A172 (cell line): Measurements from ENCODE around the gene FBLN1. TPM values are rescaled to one million over a fixed set of nuclear protein-coding genes. Genes with fewer than 3 reads are reported as not detected.

Experiments
- DNase-seq: peaks from one replicate; pipeline ENCODE4 v3.0.0-alpha.2; 2015; ENCODE audit warnings: low spot score
- total RNA-seq: library from RNA; depleted of rRNA; stranded (reverse); fragments of >200 nt; shearing (Covaris generic); gene quantifications from 2 replicates; pipeline ENCODE4 v1.2.3, GENCODE V29; 2014

FBLN1 gene
- total RNA-seq, 1 experiment from 2014 or later = 58.8 TPM

- no peak for DNase-seq
Observed at GRCh38 chr22:45564349-45565030, 61.8 kb downstream of the FBLN1 start.

- DNase-seq = no peak
Observed at GRCh38 chr22:45565171-45565570, 62.5 kb downstream of the FBLN1 start.

GRCh38 chr22:45565973-45566372, 63.3 kb downstream of the FBLN1 start:
- no peak for DNase-seq

GRCh38 chr22:45568213-45568612, 65.5 kb downstream of the FBLN1 start:
- no peak for DNase-seq

DNA sequence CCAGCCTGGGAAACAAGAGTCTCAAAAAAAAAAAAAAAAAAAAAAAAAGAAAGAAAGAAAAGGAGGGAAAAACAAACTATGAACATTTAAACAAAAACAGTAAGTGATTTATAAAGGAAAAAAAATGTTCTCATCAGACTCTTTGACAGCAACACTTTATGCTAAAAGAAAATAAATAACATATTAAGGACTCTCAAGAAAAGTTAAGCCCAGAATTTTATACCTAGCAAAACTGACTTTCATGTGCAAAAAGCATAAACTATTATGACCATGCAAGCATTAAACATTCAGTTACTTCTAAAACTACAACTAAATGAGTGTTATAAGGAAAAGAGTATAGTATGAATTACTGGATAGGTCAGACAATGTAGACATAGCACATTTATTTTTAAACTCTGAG, 68.4 kb downstream of the FBLN1 start:
- DNase-seq = no peak

DNA sequence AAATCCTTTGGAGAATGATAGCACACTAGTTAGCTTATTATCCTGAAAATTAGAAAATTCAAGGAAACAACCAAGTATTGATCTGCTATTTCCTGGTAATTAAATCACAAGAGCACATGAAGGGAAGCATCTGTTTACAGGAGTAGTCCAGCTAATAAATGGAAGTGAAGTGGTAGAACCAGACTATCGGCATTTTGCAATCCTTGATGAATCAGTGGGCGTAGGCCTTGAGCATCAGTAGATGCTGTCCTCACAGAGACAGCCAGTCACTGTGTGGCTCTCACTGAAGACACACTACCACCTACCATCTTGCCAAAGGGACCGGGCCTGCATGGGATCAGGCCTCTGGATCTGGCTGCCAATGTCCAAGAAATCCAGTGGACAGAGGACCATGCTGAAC, 69.8 kb downstream of the FBLN1 start:
- DNase-seq = no peak

- DNase-seq = no peak
Observed at GRCh38 chr22:45574069-45574703, 71.5 kb downstream of the FBLN1 start.

GRCh38 chr22:45575173-45575572, 72.5 kb downstream of the FBLN1 start:
- no peak for DNase-seq

- DNase-seq = no peak
Observed at GRCh38 chr22:45575607-45576272, 73.1 kb downstream of the FBLN1 start.

GRCh38 chr22:45576273-45576625, 73.6 kb downstream of the FBLN1 start:
- no peak for DNase-seq

- DNase-seq = no peak
Observed at GRCh38 chr22:45576730-45577464, 74.2 kb downstream of the FBLN1 start.

- DNase-seq = peak; percentile 60
Observed at GRCh38 chr22:45577746-45578523, 75.3 kb downstream of the FBLN1 start.

- DNase-seq = no peak
Observed at GRCh38 chr22:45578524-45579147, 76.0 kb downstream of the FBLN1 start.

DNA sequence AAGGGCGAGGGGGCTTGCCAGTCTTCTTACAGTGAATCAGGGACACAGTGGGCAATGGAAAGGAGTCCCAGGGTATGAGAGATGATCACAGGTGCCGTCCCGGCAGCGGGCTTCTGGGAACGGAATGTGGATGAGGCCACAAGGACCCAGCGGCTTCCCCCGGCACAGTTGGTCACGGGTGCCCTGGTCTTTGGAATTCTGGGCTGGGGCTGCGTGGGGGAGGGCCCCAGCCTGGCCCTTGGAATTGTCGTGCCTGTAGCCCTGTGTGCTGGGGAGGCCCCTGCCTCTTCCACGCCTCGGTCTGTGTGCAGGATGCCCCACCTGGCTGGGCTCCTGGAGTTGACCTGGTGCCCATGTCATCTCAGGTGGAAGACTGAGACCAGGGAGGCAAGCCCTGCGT, 76.6 kb downstream of the FBLN1 start:
- no peak for DNase-seq

GRCh38 chr22:45579806-45580725, 77.4 kb downstream of the FBLN1 start:
- DNase-seq = no peak

DNA sequence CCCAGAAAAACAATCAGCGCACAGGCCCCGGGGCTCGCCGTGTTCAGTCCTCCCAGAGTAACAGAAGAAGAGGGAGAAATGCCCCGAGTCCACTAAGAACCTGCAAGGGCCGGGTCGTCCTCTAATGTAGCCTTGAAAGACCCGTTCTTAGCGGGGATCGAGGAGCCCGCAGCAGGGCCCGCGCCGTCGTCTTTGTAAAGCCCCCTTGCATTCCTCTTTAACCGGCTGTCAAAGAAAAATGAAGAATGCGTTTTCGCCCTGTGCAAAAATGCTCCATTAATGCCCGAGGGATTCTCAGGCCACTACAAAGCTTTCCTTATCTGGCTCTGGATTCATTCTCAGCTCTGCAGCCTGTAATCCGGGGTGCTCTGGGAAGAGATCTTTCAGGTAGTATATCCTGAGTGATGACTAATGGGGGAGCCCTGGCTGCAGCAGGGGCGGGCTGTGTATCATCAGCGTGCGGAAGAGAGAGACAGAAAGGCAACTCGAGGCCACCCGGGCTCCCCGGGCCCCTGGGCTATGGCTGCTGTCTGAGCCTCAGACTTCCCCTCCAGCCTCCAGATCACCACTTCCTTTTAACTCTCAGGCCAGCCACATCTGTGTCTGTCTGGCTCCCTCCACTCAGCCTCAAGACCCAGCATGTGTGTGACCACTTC, 78.2 kb downstream of the FBLN1 start:
- DNase-seq = no peak

- DNase-seq = no peak
Observed at GRCh38 chr22:45581549-45582080, 78.9 kb downstream of the FBLN1 start.

- no peak for DNase-seq
Observed at GRCh38 chr22:45582236-45582954, 79.7 kb downstream of the FBLN1 start.

GRCh38 chr22:45582955-45583320, 80.3 kb downstream of the FBLN1 start:
- no peak for DNase-seq
